B cell (primary cell): ENCODE results near the gene LHX2.

Experiments used
- EZH2 ChIP-seq: IDR thresholded peaks from 2 replicates; pipeline ENCODE4 v1.6.1; 2012; ENCODE audit warnings: borderline replicate concordance, low read depth, mild to moderate bottlenecking, moderate library complexity, low read length; ENCODE audit not compliant: insufficient read depth, poor library complexity, severe bottlenecking
- TF ChIP-seq, protein P1 (sequence below): fragments of 200-600 bp; IDR thresholded peaks from one replicate; pipeline ENCODE4 v1.8.0; 2022; ENCODE audit warnings: antibody characterized with exemption, mild to moderate bottlenecking

DNA sequence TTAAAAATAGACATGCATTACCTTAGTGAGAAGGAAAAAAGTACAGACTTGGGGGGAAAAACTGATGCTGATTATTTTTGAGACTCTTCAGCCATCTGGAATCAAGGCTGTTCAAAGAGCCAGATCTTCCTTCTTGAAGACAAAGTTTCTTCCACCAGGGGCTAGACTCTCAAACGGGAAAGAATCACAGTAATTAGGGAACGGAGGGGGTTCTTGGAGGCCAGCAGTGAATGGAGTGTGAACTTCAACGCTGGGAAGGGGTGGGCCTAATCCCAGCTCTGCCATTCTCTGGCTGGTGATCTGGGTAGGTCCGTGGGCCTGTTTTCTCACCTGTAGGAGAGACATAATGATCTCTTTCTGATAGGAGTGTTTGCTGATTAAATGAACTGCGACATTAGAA is 21.1 kb upstream of the LHX2 start:
- TF ChIP-seq, protein P1, sequence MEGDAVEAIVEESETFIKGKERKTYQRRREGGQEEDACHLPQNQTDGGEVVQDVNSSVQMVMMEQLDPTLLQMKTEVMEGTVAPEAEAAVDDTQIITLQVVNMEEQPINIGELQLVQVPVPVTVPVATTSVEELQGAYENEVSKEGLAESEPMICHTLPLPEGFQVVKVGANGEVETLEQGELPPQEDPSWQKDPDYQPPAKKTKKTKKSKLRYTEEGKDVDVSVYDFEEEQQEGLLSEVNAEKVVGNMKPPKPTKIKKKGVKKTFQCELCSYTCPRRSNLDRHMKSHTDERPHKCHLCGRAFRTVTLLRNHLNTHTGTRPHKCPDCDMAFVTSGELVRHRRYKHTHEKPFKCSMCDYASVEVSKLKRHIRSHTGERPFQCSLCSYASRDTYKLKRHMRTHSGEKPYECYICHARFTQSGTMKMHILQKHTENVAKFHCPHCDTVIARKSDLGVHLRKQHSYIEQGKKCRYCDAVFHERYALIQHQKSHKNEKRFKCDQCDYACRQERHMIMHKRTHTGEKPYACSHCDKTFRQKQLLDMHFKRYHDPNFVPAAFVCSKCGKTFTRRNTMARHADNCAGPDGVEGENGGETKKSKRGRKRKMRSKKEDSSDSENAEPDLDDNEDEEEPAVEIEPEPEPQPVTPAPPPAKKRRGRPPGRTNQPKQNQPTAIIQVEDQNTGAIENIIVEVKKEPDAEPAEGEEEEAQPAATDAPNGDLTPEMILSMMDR: no peak
- no peak for TF ChIP-seq EZH2
